Inflammatory macrophage treated with lipopolysaccharide for 1 hour (primary cell): ENCODE data around the gene LRRC8E.
"Not testable (repeated sequence)": the region's sequence is repeated elsewhere in the genome, so short reads cannot be mapped to it uniquely, and the experiment has no call there.

ENCODE experiments used
- DNase-seq, 2 donors: peaks; one replicate each; pipeline ENCODE4 v3.0.0-alpha.2; 2020 to 2022

LRRC8E gene

DNA sequence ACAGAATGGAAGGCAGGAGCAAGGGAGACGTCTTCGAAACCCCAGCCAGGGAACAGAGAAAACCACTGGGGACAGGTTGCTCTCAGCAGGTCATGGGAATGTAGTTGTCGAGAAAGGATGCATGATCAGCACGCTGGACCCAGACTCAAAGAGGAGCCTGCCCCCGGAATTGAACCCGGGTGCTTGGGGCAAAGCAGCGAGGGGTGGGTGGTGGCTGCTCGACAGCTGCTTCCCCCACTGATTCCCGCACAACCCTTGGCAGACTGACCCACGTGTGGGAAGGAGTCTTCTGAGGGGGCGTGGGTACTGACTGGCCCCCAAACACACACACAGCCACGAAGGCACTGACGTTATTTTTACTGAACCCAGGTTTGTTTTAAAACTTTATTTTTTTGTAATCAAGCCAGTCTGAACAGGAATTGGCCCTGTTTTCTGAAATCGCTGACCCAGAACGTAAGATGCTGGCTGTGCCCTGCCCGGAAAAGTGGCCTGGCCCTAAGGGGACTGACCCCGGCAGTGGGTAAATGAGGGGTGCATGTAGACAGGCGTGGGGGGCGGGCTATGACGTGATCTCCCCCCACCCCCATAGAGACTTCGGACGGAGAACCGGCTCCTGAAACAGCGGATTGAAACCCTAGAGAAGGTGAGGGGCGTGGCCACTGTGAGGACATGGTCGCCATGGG is 32.7 kb upstream of the LRRC8E start:
- DNase-seq = no peak

DNA sequence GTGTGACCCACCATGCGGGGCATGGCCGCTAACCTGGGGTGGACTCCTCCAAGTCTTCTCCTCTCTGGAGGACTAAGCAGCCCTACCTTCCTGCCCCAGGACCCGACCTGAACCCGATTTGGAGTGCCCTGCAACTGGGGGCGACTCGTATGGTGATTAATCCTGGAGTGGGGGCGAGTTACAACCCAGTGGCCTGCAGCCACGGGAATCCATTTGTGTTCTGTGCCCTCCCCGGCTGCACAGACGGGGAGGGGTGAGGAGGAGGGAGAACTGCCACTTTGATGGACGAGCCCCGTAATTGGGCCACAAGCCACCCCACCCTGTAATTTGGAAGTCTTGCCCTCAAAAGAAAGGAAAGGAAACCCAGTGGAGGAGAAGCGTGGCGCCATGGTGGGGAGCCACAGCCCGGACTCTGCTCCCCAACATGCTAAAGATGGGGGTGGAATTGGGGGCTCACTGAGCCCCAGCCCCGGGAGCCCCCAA is 32.2 kb upstream of the LRRC8E start:
- no peak for DNase-seq

DNA sequence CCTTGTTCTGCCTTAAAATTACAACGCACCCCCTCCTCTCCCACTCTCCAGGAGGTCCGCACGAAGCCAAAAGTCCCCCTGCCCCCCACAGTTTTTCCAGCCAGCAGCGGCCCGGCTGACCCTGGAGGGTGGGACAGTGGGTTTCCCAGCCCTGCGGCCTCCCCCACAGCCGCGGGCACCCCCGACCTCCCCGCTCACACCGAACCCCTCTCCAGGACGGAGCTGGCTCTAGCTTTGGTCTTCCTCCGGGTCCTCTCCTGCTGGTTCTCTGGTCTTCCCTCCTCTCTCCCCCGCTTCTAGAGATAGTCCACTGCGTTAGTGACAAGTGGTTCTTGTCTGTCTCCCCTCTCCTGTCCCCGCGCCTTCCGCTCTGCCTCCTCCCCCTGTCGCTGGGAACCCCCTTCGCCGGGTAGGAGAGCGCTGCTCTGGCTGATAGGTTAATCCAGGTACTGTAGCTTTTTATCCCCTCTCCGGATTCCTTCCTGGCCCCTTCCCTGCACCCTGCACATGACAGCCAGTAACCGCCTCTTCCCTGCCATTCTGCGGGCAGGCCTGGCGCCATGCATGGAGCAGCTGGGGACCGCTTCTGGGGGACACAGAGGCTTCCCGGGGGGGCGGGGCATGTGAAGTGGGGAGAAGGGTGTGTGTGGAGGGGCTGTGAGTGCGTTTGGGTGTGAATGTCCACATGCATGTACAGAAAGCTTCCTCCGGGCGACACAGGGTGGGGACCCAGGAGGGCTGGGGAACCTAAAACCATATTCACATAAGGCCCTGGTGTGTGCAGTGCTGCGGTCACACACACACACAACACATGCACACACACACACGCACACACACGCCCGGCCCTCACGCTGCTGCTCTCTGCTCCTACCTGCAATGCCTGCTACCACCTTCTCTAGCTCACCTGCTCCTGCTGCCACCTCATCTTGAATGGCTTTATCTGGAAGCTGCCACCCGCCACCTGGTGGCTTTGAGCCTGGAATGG is 31.3 kb upstream of the LRRC8E start:
- DNase-seq = no peak

DNA sequence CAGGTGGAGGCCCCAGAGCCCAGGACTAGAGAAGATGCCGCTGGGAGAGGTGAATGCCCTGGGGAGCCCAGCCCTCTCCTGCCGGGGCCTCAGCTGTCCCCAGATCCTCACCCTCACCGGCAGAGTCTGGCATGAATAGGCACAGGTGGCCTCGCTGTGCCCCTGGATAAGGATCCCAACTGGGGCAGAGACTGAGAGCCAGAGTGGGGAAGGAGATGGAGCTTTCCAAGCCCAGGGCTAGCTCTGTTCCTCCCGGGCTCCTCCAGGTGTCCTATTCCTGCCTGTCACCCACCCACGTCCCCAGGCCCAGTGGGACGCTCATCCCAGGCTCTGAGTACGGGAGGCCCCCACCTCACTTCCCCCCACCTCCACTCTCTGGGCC is 30.6 kb upstream of the LRRC8E start:
- DNase-seq = no peak

DNA sequence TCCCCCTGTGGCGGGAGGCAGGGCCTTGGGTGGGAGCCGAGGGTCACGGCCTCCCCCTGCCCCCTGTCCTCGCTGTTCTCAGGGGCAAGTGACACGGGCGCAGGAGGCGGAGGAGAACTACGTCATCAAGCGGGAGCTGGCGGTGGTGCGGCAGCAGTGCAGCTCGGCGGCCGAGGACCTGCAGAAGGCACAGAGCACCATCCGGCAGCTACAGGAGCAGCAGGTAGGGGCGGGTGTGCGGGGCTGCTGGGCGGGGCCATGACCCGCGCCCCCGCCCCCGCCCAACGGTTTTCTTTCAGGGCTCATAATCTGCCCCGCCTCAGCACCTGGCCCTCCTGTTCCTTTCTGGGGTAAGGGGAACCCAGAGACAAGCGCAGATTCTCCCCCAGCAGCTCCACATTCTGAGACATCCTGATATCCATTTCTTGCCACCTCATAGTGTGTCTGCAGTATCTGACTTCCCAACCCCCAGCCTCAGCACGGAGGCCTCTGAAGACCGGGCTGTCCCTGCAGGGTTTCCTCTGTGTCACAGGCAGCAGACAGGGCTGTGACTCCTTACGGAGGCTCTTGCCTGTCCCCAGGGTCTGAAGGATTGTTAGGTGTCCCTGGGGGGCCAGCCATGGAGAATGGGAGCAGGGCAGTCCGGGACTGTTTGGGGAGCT is 30.1 kb upstream of the LRRC8E start:
- DNase-seq = no peak

DNA sequence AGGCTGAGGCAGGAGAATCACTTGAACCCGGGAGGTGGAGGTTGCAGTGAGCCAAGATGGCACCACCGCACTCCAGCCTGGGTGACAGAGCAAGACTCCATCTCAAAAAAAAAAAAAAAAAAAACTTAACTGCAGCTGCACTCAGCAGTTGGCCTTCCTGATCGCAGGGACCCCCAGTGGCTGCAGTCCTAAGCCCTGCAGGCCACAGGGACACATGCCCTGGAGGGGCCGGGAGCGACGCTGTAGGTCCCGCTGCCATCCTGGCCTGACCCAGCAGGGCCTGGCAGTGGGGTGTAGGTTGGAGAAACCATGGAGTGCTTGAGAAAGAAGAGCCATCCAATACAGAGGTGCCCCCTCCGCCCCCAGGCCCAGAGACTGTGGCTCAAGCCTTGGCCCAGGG is 29.2 kb upstream of the LRRC8E start:
- not testable (repeated sequence) for DNase-seq

DNA sequence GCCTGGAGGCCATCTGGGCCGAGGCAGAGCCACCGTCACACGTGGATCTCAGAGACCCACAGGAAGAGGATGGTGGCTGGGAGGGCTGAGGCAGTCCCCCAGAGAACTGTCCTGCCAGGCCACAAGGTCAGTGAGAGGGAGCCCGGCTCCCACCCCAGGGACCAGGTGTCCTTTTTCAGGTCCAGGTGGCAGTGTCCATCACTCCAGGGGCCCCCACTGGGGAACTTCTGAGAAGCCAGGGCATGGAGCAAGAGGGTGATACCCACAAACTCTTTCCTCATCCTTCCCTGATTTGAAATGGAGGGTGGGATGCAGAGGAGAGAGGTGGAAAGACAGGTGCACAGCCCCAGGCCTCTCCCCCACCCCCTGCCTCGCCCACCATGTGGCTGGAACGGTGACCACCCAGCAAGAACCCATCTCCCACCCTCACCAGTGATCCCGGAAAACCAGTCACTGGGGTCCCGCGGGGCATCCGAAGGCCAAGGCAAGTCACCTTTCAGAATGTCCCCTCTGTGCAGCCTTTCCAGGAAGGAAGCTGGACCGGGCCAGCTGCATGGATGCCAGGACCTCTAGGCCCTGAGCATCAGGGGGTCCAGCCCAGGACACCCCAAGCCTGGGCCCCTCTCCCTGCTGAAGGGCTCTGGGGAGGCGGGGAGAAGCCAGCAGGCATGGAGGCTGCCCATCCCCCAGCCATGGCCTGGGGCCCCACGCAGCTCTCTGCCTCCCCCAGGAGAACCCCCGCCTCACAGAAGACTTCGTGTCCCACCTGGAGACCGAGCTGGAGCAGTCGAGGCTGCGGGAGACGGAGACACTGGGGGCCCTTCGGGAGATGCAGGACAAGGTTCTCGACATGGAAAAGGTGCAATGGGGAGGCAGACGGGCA is 28.2 kb upstream of the LRRC8E start:
- DNase-seq = no peak

DNA sequence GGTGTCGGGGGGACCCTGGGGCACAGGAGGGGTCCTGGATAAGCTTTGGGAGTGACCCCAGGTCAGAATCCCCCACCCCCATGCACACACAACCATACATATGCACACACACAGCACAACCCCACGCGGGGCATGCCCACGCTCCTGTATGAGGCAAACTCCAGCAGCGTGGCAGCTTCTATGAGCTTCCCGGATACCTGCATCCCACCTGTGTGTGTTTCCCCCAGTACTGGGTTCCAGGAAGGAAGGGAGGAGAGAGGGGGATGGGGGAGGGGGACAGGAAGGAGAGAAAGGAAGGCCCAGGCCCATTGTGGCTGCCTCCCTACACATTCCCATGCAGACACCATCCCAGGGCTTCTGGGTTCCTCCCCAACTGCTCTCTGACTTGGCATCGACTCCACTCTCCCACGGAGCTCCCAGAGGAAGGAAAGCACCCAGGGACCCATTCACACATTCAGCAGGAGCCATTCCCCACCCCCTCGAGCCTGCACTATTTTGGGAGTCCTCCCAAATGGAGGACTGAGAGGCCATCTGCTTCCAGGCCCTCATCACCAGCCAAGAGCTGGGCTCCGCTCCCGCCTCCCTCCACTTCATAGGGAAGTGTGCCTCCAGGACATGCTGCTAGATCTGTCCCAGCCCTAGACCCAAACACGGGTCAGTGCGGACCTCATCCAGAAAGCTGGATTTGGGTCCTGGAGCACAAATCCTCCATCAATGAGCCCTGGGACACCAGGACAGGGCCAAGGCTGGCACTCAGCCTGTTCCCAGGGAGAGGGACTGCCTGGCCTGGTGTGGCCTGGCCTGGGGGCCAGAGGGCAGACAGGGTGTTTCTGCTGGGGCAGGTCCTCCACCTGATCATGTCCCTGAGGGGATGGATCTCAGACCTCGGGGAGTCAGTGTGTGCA is 27.3 kb upstream of the LRRC8E start:
- no peak for DNase-seq

DNA sequence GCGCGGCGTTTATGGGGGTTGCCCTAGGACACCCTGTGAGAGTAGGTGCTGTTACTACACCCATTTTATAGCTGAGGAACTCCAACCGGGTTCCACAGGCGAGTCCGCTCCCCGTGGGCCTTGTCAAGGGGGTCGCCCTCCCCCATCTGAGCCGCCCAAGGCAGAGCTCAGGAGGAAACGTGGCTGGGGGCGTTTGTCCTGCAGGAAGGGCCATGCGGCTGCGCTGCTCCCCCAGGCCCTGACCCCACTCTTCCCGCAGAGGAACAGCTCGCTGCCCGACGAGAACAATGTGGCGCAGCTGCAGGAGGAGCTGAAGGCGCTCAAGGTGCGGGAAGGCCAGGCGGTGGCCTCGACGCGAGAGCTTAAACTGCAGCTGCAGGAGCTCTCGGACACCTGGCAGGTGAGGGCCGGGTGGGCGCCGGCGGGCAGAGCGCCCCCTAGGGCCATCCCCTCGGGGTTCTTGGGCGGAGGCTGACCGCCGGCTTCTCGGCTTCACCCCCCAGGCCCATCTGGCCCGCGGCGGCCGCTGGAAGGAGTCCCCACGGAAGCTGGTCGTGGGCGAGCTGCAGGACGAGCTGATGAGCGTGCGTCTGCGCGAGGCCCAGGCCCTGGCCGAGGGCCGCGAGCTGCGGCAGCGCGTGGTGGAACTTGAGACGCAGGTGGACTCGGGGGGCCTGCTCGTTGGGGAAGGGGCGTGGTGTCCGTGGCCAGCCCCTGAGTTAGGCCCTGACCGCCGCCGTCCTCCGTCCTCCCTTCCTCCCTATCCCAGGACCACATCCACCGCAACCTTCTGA is 26.5 kb upstream of the LRRC8E start:
- DNase-seq = no peak

DNA sequence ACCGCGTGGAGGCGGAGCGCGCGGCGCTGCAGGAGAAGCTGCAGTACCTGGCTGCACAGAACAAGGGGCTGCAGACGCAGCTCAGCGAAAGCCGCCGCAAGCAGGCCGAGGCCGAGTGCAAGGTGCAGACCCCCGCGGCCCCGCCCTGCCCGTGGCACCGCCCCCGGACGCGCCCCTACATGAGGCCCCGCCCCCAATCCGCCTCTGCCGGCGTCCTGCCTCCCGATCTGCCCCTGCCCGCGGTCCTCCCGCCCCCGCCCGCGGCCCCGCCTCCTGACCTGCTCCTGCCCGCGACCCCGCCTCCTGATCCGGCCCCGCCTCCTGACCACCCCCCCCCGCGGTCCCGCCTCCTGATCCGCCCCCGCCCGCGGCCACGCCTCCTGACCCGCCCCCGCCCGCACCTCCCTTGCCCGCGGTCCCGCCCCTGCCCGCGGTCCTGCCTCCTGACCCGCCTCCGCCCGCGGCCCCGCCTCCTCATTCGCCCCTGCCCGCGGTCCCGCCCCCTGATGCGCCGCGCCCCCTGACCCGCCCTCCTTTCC is 25.8 kb upstream of the LRRC8E start:
- DNase-seq = peak in 1 of 2 donors; percentile 44

DNA sequence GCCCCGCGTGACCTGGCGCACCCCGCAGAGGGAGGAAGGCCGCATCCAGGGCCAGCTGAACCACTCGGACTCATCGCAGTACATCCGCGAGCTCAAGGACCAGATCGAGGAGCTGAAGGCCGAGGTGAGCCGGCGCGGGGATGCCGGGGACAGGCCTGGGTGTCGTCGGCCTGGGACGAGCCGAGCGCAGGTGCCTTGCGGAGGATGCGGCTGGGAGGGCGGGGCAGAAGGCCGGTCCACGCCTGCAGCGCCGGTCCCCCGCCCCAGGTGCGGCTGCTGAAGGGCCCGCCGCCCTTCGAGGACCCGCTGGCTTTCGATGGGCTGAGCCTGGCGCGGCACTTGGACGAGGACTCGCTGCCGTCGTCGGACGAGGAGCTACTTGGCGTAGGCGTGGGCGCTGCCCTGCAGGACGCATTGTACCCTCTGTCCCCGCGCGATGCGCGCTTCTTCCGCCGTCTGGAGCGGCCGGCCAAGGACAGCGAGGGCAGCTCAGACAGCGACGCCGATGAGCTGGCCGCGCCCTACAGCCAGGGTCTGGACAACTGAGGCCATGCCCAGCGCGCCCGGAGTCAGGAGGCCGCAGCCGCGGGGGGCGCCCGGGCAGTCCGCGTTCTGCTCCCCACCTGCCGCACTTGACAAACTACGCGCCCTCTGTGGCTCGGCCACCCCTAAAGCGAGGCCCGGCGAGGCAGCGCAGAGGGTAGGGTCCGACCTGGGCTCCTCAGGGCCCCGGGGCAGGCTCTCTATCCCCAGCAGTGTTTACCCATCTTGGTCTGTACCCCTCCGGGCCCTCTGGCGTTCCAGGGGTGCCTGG is 24.9 kb upstream of the LRRC8E start:
- DNase-seq = no peak

DNA sequence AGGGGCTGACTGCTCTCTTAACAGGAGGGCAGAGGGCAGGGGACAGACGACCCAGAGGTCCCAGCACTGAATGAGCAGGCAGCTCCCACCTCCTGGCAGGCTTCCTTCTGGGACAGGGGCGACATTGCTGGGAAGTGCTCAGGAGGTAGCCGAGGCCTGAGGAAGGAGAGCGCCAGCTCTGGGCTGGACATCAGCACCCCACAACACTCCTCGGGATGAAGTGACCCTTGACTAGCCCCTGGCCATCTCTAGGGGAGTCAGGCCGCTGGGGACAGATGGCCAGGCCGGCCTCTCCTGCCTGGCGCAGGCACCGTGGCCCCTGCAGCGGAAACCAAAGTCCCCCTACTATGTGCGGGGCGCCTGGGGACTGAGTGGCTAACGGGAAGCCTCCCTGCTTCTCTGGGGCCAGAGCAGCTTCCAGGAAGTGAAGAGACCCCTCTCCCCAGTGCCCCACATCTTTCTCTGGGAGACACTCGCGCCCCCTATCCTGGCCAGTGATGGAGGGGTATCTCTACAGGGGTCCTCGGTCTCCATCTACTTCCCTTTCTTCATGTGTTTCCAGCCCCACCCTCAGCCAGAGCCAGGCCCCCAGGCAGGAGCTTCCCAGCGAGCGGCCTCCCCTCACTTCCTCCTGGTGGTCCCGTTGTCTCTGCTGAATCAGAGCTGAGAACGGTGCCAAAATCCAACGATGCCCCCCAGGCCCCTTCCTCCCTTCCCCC is 24.2 kb upstream of the LRRC8E start:
- no peak for DNase-seq

DNA sequence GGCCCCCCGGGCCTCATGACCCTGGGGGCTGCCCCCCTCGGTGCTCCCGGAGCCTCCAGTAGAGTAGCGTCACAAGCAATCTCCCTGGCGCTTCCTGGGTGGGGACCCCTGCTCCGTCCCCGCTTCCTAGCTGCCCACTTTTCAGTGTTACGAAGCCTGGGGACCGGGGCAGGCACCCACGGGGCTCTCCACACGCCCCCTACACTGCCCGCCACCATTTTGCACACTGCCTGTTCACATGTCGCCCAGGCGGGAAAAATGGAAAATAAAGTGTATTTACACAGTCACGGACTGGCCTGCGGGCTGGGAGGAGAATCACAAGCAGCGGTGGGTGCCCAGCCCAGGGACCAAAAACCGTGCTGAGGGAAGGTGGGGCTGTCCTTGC is 23.6 kb upstream of the LRRC8E start:
- no peak for DNase-seq

DNA sequence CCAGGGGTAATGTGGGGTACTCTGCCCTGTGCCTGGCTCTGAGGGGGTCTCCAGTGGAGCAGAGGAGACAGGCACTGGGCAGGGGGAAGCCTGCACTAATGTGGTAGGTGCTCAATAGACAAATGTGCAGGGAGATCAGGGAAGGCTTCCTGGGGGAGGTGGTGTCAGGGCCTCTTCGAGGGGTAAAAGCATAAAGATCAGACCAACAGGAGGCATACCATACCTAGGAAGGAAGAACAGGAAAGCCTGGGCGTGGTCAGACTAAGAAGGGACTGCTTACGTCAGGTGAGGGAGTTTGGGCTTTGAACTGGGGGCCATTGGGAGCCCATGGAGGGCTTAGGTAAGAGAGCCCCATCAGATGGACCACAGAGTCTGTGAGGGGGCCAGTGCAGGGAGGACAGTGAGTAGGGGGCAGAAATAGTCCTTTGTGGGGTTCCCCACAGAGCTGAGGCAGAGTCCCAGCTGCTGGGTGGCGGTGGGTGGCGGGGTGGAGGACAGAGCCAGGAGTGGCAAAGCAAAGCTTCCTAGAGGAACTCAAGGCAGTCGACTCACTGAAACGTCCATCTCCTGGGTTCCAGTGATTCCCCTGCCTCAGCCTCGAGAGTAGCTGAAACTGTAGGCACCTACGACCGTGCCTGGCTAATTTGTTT is 22.9 kb upstream of the LRRC8E start:
- no peak for DNase-seq

DNA sequence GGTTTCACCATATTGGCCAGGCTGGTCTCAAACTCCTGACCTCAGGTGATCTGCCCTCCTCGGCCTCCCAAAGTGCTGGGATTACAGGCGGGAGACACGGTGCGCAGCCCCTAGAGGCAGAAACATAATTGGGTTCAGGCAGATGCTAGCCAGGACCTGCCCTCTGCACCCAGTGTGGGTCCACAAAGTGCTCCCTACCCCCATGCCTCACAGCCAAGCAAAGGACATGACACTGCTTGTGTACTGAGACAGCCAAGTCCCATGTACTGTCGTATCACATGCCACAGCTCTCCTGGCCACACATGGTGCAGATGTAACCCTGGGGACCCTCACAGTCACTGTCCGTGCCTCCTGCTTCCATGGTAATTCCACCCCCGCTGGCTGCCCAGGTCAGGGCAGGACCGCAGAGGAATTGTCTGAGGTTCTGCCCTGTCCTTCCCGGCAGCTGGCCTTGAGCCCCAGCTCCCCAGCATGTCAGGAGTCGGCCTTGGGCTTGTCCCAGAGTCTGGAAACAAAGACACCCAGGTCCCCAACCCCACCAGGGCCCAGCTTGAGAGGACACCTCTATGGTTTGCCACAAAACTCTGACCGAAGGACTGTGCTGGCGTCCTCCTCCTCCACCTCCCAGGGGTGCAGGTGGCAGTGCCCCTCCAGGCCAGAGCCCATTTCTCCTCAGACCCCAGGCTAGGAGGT is 21.8 kb upstream of the LRRC8E start:
- DNase-seq = no peak

DNA sequence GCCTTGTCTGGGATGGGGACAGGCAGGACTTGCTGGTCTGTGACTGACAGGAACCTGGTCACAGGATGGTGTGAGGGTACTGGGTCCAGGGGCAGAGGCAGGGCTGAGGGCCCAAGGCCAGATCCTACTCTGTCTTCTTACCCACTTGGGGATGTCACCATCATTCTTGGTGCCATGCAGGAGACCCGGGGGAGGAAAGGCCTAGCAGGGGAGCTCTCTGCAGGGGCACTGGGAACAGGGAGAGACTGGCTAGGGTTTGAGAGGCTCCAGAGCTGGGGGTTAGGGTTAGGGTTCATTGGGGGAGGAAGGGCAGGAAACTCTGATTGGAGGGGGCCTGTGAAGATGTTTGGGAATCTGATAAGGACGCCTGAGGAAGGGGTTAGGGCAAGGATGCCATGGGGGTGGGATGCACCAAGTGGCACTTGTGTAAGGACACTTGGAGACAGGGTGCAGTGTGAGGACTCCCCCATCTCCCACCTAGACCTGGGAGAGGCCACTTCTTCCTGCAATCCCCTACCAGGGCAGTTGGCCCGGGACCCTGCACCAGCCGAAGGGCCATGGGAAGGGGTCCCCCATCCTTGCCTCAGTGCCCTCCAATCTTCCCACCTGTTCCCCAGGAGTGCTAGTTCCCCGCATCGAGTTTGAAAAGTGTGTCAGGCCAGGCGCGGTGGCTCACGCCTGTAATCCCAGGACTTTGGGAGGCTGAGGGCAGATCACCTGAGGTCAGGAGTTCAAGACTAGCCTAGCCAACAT is 21.0 kb upstream of the LRRC8E start:
- no peak for DNase-seq

DNA sequence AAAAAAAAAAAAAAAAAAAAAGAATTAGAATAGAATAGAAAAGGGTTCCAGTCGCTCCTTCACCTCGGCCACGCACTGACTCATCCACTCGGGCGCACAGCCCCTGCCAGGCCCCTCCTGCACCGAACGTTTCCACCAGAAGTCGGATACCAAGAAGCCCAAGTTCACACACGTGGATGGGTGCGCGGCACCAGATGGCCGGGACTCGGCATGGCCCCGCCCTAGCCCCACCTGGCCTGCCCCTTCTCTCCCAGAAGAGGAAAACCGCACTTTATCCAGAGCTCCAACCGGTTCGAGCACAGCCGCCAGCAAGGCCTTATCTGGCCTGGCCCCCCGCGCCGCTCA is 20.0 kb upstream of the LRRC8E start:
- no peak for DNase-seq
